ENCODE results near the gene CORO6. TPM values are rescaled to one million over a fixed set of nuclear protein-coding genes. Genes with fewer than 3 reads are reported as not detected.
A peak's percentile ranks its signal among the peaks of the same experiment; 100 is the strongest.

The CORO6 gene
- total RNA-seq, 1 donor from 2014 or later, result 1.4 TPM

DNA sequence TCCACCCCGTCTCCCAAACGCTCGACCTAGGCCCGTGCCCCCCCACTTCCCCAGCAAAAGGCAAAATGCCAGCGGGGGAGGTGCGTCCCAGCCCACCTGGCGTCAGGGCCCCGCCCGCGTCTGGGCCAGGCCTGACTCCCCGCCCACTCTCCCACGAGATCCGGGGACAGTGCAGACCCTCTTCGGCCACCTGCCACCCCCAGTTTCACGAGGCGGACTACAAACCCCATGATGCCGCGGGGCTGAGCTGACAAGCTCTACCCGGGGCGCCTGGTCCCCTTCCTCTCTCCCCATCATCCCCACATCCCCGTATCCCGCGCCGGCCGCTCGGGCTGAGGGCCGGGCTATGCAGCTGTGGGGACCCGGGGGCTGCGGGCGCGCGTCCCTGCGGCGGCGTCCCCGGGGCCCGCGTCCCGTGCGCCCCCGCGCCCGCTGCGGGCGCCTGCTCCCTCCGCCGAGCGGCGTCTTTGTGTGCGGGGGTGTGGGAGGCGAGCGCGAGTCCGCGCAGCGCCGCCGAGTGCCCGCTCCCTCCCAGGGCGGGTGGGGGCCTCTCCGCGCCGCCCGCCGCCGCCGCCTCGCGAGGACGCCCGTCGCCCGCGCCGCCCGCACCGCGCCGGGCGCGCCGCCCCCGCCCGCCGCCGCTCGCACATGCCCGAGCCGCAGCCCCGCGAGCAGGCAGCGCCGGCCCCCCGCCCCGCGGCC lies 29.7 kb downstream of the CORO6 start, which contains the start of gene ANKRD13B:
TSS of gene ANKRD13B (plus strand) at position 283 of the 702 bp plus-strand sequence. CDS start 490 bp downstream, outside the sequence.
- H3K27ac Mint-ChIP-seq (ENCODE audit: unreplicated experiment), result peak within 1 kb of the TSS; percentile 91
- H3K4me1 Mint-ChIP-seq (ENCODE audit: low read depth, unreplicated experiment), result peaks cover 27% of the 10 kb centered on the region

GRCh38 chr17:29591737-29592608 lies 30.7 kb downstream of the CORO6 start:
- H3K4me1 Mint-ChIP-seq (ENCODE audit: low read depth, unreplicated experiment), result peaks cover 21% of the 10 kb centered on the region

More for the DNA sequence above, 29.7 kb downstream of the CORO6 start, which contains the start of gene ANKRD13B:
- Mint-ChIP-seq H3K27me3 (ENCODE audit: unreplicated experiment) (peaks cover 14% of the 10 kb centered on the region), H3K36me3 (ENCODE audit: unreplicated experiment) (no peaks in the 10 kb centered on the region), H3K9me3 (ENCODE audit: unreplicated experiment) (peaks cover 2% of the 10 kb centered on the region), H3K4me3 (ENCODE audit: unreplicated experiment) (peak within 1 kb of the TSS; percentile 85)
- TF ChIP-seq, protein P1, sequence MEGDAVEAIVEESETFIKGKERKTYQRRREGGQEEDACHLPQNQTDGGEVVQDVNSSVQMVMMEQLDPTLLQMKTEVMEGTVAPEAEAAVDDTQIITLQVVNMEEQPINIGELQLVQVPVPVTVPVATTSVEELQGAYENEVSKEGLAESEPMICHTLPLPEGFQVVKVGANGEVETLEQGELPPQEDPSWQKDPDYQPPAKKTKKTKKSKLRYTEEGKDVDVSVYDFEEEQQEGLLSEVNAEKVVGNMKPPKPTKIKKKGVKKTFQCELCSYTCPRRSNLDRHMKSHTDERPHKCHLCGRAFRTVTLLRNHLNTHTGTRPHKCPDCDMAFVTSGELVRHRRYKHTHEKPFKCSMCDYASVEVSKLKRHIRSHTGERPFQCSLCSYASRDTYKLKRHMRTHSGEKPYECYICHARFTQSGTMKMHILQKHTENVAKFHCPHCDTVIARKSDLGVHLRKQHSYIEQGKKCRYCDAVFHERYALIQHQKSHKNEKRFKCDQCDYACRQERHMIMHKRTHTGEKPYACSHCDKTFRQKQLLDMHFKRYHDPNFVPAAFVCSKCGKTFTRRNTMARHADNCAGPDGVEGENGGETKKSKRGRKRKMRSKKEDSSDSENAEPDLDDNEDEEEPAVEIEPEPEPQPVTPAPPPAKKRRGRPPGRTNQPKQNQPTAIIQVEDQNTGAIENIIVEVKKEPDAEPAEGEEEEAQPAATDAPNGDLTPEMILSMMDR (IDR thresholded peaks at IDR 0.05; ENCODE audit: partially characterized antibody, unreplicated experiment), result no peak
- DNase-seq, result peak; percentile 82

DNA sequence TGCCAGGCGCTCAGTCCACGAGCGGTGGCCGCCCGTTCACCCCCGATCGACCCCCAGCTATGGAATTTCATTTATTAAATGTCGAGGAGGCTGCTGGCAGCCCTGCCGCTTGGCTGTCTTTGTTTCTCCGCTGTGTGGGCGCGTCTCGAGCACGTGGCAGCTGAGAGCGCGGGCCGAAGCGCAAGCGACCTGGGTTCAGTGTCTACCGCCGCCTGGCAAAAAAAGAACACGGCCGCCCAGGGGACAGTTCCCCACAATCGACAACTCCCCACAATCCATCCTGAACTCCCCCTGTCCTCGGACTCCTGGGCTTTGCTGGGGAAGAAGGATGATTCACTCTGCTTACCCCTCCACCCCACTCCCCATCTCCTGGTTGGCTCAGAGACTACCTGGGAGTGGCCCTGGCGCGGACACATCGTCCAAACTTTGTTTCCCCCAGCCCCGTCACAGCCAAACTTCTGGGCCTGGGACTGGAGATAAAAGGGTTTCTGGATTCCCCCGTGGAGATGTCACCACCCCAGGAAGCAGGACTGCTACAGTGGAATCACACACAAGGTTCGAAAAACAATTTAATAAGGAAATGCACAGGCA lies 31.5 kb downstream of the CORO6 start:
- Mint-ChIP-seq H3K4me1 (ENCODE audit: low read depth, unreplicated experiment) (peaks cover 20% of the 10 kb centered on the region), H3K36me3 (ENCODE audit: unreplicated experiment) (no peaks in the 10 kb centered on the region), H3K27ac (ENCODE audit: unreplicated experiment) (no peak overlapping the region), H3K4me3 (ENCODE audit: unreplicated experiment) (peak overlapping the region; percentile 87), H3K27me3 (ENCODE audit: unreplicated experiment) (peaks cover 14% of the 10 kb centered on the region), H3K9me3 (ENCODE audit: unreplicated experiment) (peaks cover 4% of the 10 kb centered on the region)
- no peak for DNase-seq
- TF ChIP-seq, protein P1 (IDR thresholded peaks at IDR 0.05; ENCODE audit: partially characterized antibody, unreplicated experiment), result no peak

More at GRCh38 chr17:29591737-29592608, 30.7 kb downstream of the CORO6 start:
- Mint-ChIP-seq H3K4me3 (ENCODE audit: unreplicated experiment) (peak overlapping the region; percentile 87), H3K27me3 (ENCODE audit: unreplicated experiment) (peaks cover 14% of the 10 kb centered on the region), H3K27ac (ENCODE audit: unreplicated experiment) (peak overlapping the region; percentile 91), H3K36me3 (ENCODE audit: unreplicated experiment) (no peaks in the 10 kb centered on the region), H3K9me3 (ENCODE audit: unreplicated experiment) (peaks cover 4% of the 10 kb centered on the region)
- TF ChIP-seq, protein P1 (IDR thresholded peaks at IDR 0.05; ENCODE audit: partially characterized antibody, unreplicated experiment), result peak; percentile 95
- DNase-seq, result peak; percentile 99

DNA sequence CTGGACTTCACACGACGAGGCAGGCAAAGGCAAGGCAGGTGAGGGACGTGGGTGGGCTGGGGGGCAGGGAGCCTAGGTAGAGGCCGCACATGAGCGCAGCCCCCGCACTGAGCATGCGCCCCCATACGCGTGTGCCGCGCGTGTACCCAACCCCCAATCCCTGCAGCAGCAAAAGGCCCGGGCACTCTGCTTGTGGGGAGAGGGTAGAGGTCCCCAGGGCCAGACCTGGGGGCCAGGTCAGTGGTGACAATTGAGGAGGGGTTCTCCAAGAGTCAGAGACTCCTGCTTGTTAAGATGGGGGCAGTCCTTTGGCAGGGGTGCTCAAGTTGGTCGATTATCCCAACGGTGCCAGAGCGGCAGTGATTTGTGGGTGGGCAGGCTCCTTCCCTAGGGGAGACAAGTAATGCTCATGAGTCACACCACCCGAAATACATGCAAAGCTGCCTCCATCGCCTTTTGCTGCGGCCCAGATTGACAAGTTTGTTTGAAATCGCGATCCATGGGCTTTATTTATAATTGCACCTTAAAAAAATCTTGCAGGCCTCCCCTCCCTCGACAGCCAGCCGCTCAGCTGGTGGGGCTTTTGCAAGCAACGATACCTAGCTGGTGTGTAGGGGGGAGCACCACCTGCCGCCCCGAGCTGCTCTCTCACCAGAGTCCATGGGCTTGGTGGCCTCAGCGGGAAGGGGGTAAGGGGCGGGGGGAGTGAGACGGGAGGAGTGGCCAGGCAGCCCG lies 32.1 kb downstream of the CORO6 start:
- TF ChIP-seq, protein P1 (IDR thresholded peaks at IDR 0.05; ENCODE audit: partially characterized antibody, unreplicated experiment), result no peak
- Mint-ChIP-seq H3K4me3 (ENCODE audit: unreplicated experiment) (peak overlapping the region; percentile 87), H3K4me1 (ENCODE audit: low read depth, unreplicated experiment) (peaks cover 21% of the 10 kb centered on the region), H3K9me3 (ENCODE audit: unreplicated experiment) (peaks cover 4% of the 10 kb centered on the region), H3K27me3 (ENCODE audit: unreplicated experiment) (peaks cover 14% of the 10 kb centered on the region), H3K27ac (ENCODE audit: unreplicated experiment) (peak overlapping the region; percentile 41), H3K36me3 (ENCODE audit: unreplicated experiment) (no peaks in the 10 kb centered on the region)
- peak; percentile 52 for DNase-seq
